Measurements from ENCODE around the gene CSAD.

DNA sequence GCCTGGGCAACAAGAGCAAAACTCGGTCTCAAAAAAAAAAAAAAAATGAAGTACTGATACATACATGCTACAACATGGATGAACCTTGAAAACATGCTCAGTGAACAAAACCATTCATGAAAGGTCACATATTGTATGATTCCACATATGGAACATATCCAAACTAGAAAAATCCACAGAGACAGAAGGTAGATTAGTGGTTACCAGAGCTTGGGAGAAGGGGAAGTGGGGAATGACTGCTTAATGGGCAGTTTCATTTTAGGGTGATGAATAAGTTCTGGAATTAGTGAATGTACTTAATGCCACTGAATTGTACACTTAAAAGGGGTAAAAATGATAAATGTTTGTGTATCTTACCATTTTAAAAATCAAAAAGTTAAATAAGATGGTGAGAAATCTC lies 23.6 kb upstream of the CSAD start:
- TF ChIP-seq, protein P1, sequence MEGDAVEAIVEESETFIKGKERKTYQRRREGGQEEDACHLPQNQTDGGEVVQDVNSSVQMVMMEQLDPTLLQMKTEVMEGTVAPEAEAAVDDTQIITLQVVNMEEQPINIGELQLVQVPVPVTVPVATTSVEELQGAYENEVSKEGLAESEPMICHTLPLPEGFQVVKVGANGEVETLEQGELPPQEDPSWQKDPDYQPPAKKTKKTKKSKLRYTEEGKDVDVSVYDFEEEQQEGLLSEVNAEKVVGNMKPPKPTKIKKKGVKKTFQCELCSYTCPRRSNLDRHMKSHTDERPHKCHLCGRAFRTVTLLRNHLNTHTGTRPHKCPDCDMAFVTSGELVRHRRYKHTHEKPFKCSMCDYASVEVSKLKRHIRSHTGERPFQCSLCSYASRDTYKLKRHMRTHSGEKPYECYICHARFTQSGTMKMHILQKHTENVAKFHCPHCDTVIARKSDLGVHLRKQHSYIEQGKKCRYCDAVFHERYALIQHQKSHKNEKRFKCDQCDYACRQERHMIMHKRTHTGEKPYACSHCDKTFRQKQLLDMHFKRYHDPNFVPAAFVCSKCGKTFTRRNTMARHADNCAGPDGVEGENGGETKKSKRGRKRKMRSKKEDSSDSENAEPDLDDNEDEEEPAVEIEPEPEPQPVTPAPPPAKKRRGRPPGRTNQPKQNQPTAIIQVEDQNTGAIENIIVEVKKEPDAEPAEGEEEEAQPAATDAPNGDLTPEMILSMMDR (IDR thresholded peaks at IDR 0.05), result no peak
- TF ChIP-seq ZBTB21 (CRISPR knock-in tag; IDR thresholded peaks at IDR 0.05; ENCODE audit: borderline replicate concordance), result no peak
- no peak for TF ChIP-seq ATF1 (CRISPR knock-in tag; IDR thresholded peaks at IDR 0.05)
- TF ChIP-seq OVOL2 (CRISPR knock-in tag; IDR thresholded peaks at IDR 0.05; ENCODE audit: borderline replicate concordance), result no peak
- no peak for TF ChIP-seq ELF4 (CRISPR knock-in tag; IDR thresholded peaks at IDR 0.05; ENCODE audit: low read depth)
- TF ChIP-seq, protein P2, sequence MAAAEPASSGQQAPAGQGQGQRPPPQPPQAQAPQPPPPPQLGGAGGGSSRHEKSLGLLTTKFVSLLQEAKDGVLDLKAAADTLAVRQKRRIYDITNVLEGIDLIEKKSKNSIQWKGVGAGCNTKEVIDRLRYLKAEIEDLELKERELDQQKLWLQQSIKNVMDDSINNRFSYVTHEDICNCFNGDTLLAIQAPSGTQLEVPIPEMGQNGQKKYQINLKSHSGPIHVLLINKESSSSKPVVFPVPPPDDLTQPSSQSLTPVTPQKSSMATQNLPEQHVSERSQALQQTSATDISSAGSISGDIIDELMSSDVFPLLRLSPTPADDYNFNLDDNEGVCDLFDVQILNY (CRISPR knock-in tag; IDR thresholded peaks at IDR 0.05), result no peak
- TF ChIP-seq TEAD1 (CRISPR knock-in tag; IDR thresholded peaks at IDR 0.05), result no peak
- no peak for TF ChIP-seq ESRRA (CRISPR knock-in tag; IDR thresholded peaks at IDR 0.05; ENCODE audit: borderline replicate concordance)
- no peak for TF ChIP-seq ZNF416 (CRISPR knock-in tag; IDR thresholded peaks at IDR 0.05)
- TF ChIP-seq ZNF671 (CRISPR knock-in tag; IDR thresholded peaks at IDR 0.05), result no peak

All from WTC11 (cell line).